Left hindlimb (tissue), 1 donor: ENCODE data around the gene PRADC1.

ENCODE experiments used
- DNase-seq: peaks from one replicate; pipeline ENCODE4 v3.0.0-alpha.2; 2018

PRADC1 gene

GRCh38 chr2:73233932-73234832 is 1.1 kb upstream of the PRADC1 start, which contains the start of gene CCT7:
CCT7 (plus strand) TSS chr2:73234308; CDS start chr2:73234379, 71 bp downstream.
- DNase-seq = peak; percentile 92

GRCh38 chr2:73232403-73233153 is 461 bp downstream of the PRADC1 start:
- DNase-seq = no peak

- DNase-seq = no peak
These were observed 4.4 kb downstream of the PRADC1 start for GRCh38 chr2:73228631-73229030.

GRCh38 chr2:73227086-73227485 is 6.0 kb downstream of the PRADC1 start:
- no peak for DNase-seq

GRCh38 chr2:73225513-73226360 is 7.3 kb downstream of the PRADC1 start:
- no peak for DNase-seq

- DNase-seq = no peak
These were observed 9.2 kb downstream of the PRADC1 start for GRCh38 chr2:73223821-73224220.

- no peak for DNase-seq
These were observed 14.7 kb downstream of the PRADC1 start for GRCh38 chr2:73218298-73218697.

- DNase-seq = no peak
These were observed 15.2 kb downstream of the PRADC1 start for GRCh38 chr2:73217826-73218225.

- no peak for DNase-seq
These were observed 15.9 kb downstream of the PRADC1 start for GRCh38 chr2:73217160-73217559.

GRCh38 chr2:73215254-73215653 is 17.8 kb downstream of the PRADC1 start:
- no peak for DNase-seq

- peak; percentile 88 for DNase-seq
These were observed 18.7 kb downstream of the PRADC1 start, which contains the start of gene SMYD5 for GRCh38 chr2:73214120-73215035. SMYD5 (plus strand) TSS chr2:73214245; CDS start chr2:73214267, 22 bp downstream.

- peak; percentile 56 for DNase-seq
These were observed 20.4 kb downstream of the PRADC1 start for GRCh38 chr2:73212448-73213176.

GRCh38 chr2:73212098-73212447 is 21.0 kb downstream of the PRADC1 start:
- DNase-seq = no peak

GRCh38 chr2:73210696-73211095 is 22.3 kb downstream of the PRADC1 start:
- DNase-seq = no peak

GRCh38 chr2:73210019-73210418 is 23.0 kb downstream of the PRADC1 start:
- DNase-seq = no peak

GRCh38 chr2:73208258-73208657 is 24.8 kb downstream of the PRADC1 start:
- no peak for DNase-seq

GRCh38 chr2:73205611-73206010 is 27.4 kb downstream of the PRADC1 start:
- no peak for DNase-seq

- DNase-seq = no peak
These were observed 29.9 kb downstream of the PRADC1 start for GRCh38 chr2:73203055-73203681.

GRCh38 chr2:73202156-73203054 is 30.6 kb downstream of the PRADC1 start, which contains the start of gene NOTO:
NOTO (plus strand) TSS chr2:73202574; CDS start chr2:73202667, 93 bp downstream.
- no peak for DNase-seq
